ENCODE results near the gene LRRC74A. TPM values are rescaled to one million over a fixed set of nuclear protein-coding genes. Genes with fewer than 3 reads are reported as not detected.

The LRRC74A gene
- total and polyA plus RNA-seq, 8 donors, result 0.10 to 0.40 (median 0.34) TPM; not detected in 2

DNA sequence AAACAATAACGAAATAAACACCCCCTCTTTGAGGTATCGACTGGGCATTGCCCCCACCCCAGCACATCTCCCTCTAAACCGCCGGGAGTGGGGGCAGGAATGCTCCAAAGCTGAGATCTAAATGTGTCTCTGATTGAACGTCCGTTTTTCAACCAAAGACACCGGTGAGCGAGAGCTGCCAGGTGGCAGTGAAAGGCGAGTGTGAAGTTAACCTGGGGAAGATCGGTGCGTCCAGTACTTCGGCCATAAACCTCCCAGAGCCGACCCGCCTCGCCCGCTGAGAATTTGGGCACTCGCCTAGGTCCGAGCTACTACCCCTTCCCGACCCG, 14.2 kb upstream of the LRRC74A start:
- DNase-seq (peak in 3 of 4 donors; percentile 11 to 41 (median 21)), ATAC-seq (peak; percentile 25)
- no peaks in the 10 kb centered on the region for H3K9me3 ChIP-seq
- peak overlapping the region; percentile 91 to 93 for H3K4me3 ChIP-seq
- intact Hi-C loops (cut with DNase I), result no loop called here
- peak overlapping the region; percentile 82 to 85 for H3K27ac ChIP-seq
- no peaks in the 10 kb centered on the region for H3K27me3 ChIP-seq
- H3K4me1 ChIP-seq, result peaks cover 5 to 23% of the 10 kb centered on the region in 2 donors
- TF ChIP-seq CTCF (IDR thresholded peaks at IDR 0.05), result no peak
- H3K36me3 ChIP-seq, result peaks cover 0 to 20% of the 10 kb centered on the region in 2 donors

GRCh38 chr14:76812422-76813383, 13.5 kb upstream of the LRRC74A start, which contains the start of gene ANGEL1:
Gene ANGEL1, minus strand, starts transcription at chr14:76812882. Its CDS starts 55 bp downstream, at chr14:76812827.
- ATAC-seq (peak; percentile 95), DNase-seq (peak; percentile 88 to 99 (median 96))
- Histone ChIP-seq H3K4me1 (peaks cover 5 to 23% of the 10 kb centered on the region in 2 donors), H3K27me3 (no peaks in the 10 kb centered on the region), H3K9me3 (no peaks in the 10 kb centered on the region), H3K36me3 (peaks cover 0 to 14% of the 10 kb centered on the region in 2 donors), H3K4me3 (peak within 1 kb of the TSS; percentile 91 to 93), H3K27ac (peak within 1 kb of the TSS; percentile 82 to 85)
- intact Hi-C loops (cut with DNase I), result no loop called here
- TF ChIP-seq CTCF (IDR thresholded peaks at IDR 0.05), result no peak

GRCh38 chr14:76814726-76815645, 11.2 kb upstream of the LRRC74A start:
- Histone ChIP-seq H3K4me3 (no peak overlapping the region), H3K27me3 (no peaks in the 10 kb centered on the region), H3K27ac (no peak overlapping the region), H3K9me3 (no peaks in the 10 kb centered on the region), H3K36me3 (no peaks in the 10 kb centered on the region), H3K4me1 (peaks cover 5 to 23% of the 10 kb centered on the region in 2 donors)
- TF ChIP-seq CTCF (IDR thresholded peaks at IDR 0.05), result no peak
- DNase-seq (no peak), ATAC-seq (no peak)
- intact Hi-C loops (cut with DNase I), result no loop called here

DNA sequence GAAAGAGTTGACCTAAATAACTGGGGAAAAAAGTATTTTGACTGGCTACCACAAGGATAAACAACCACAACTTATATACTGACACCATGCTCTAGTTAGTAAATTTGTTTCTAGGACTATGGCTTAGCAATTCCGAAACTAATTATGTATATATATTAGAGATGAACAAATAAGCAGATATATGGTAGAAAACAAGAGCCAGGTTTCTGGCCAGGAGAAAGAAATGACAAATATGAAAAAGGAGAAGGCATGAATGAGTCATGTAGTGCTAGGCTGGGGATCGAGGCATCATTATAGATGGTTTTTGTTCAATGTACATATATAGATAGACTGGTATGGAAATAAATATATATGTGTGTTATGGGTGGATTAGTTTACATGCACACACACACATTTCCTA, 5.5 kb upstream of the LRRC74A start:
- H3K27me3 ChIP-seq, result no peaks in the 10 kb centered on the region

More for the DNA sequence above, 5.5 kb upstream of the LRRC74A start:
- DNase-seq (no peak), ATAC-seq (no peak)
- TF ChIP-seq CTCF (IDR thresholded peaks at IDR 0.05), result no peak
- Histone ChIP-seq H3K9me3 (no peaks in the 10 kb centered on the region), H3K4me3 (no peak overlapping the region), H3K36me3 (no peaks in the 10 kb centered on the region), H3K4me1 (no peaks in the 10 kb centered on the region), H3K27ac (no peak overlapping the region)
- intact Hi-C loops (cut with DNase I), result no loop called here
